Mesendoderm (in vitro differentiated cells): ENCODE results near the gene SLC12A7.

ENCODE experiments used
- DNase-seq: peaks from one replicate; pipeline ENCODE4 v3.0.0; 2013
- H2AK5ac ChIP-seq: 2 replicates; pipeline ENCODE4 v1.6.1; 2013; ENCODE audit warnings: low read length, inconsistent platforms
- H2BK120ac ChIP-seq: 2 replicates; pipeline ENCODE4 v1.6.1; 2013; ENCODE audit warnings: low read depth, mild to moderate bottlenecking, low read length, moderate library complexity, mixed read lengths
- H2BK15ac ChIP-seq: replicated peaks from 2 replicates; pipeline ENCODE4 v1.6.1; 2013; ENCODE audit warnings: low read depth, mild to moderate bottlenecking, moderate library complexity
- H2BK5ac ChIP-seq: 2 replicates; pipeline ENCODE4 v1.6.1; 2013; ENCODE audit warnings: low read length, inconsistent platforms
- H3K18ac ChIP-seq: 2 replicates; pipeline ENCODE4 v1.6.1; 2013; ENCODE audit warnings: mild to moderate bottlenecking, low read length, mixed read lengths
- H3K23ac ChIP-seq: one replicate; pipeline ENCODE4 v1.6.1; 2013; ENCODE audit warnings: low read length
- H3K27ac ChIP-seq: 2 replicates; pipeline ENCODE4 v1.5.1; 2013; ENCODE audit warnings: low read depth, mild to moderate bottlenecking, inconsistent platforms, low read length, moderate library complexity
- H3K27me3 ChIP-seq: 2 replicates; pipeline ENCODE4 v1.6.1; 2013; ENCODE audit warnings: low read length, control low read depth, mild to moderate bottlenecking, inconsistent platforms; ENCODE audit not compliant: insufficient read depth, poor library complexity
- H3K36me3 ChIP-seq: 2 replicates; pipeline ENCODE4 v1.6.1; 2013; ENCODE audit warnings: low read length, inconsistent platforms; ENCODE audit not compliant: control insufficient read depth, insufficient read depth
- H3K4ac ChIP-seq: one replicate; pipeline ENCODE4 v1.6.1; 2013; ENCODE audit warnings: low read depth, mild to moderate bottlenecking, low read length, moderate library complexity
- H3K4me1 ChIP-seq: 2 replicates; pipeline ENCODE4 v1.6.1; 2013; ENCODE audit warnings: low read depth, low read length, inconsistent platforms; ENCODE audit not compliant: control insufficient read depth
- H3K4me2 ChIP-seq: 2 replicates; pipeline ENCODE4 v1.6.1; 2013; ENCODE audit warnings: low read length
- H3K4me3 ChIP-seq: 2 replicates; pipeline ENCODE4 v1.5.1; 2013; ENCODE audit warnings: mild to moderate bottlenecking, low read length
- H3K56ac ChIP-seq: one replicate; pipeline ENCODE4 v1.6.1; 2013; ENCODE audit warnings: low read length
- H3K79me1 ChIP-seq: 2 replicates; pipeline ENCODE4 v1.6.1; 2013; ENCODE audit warnings: low read length, inconsistent platforms
- H3K79me2 ChIP-seq: 2 replicates; pipeline ENCODE4 v1.6.1; 2013; ENCODE audit warnings: mild to moderate bottlenecking, low read length; ENCODE audit not compliant: control insufficient read depth, insufficient read depth
- H3K9ac ChIP-seq: 2 replicates; pipeline ENCODE4 v1.6.1; 2013; ENCODE audit warnings: low read length, inconsistent platforms
- H4K5ac ChIP-seq: one replicate; pipeline ENCODE4 v1.6.1; 2013; ENCODE audit warnings: low read length
- H4K8ac ChIP-seq: one replicate; pipeline ENCODE4 v1.6.1; 2013; ENCODE audit warnings: low read depth, mild to moderate bottlenecking, control low read depth, low read length, moderate library complexity
- WGBS: extraction: QIAGEN DNeasy Blood & Tissue Kit; methylation state at CpG from one replicate; pipeline ENCODE4 v1.1.7; 2013; ENCODE audit warnings: low lambda C conversion rate, missing lambda C conversion rate; ENCODE audit not compliant: insufficient coverage; ENCODE audit errors: extremely low coverage; 5-methylcytosine and 5-hydroxymethylcytosine counted together

The SLC12A7 gene

GRCh38 chr5:1112596-1113331 is 901 bp upstream of the SLC12A7 start:
- H3K9ac ChIP-seq: no peak overlapping the region
- no peak overlapping the region for H3K18ac ChIP-seq
- H3K23ac ChIP-seq: no peak overlapping the region
- H3K27me3 ChIP-seq: no peaks in the 10 kb centered on the region
- no peak overlapping the region for H2AK5ac ChIP-seq
- WGBS: no CpG with 5 or more reads among the region's 13 CpGs
- H3K4me2 ChIP-seq: no peak overlapping the region
- H3K4ac ChIP-seq: no peak overlapping the region
- H2BK15ac ChIP-seq: no peak overlapping the region
- H3K4me3 ChIP-seq: no peak overlapping the region
- no peaks in the 10 kb centered on the region for H3K79me2 ChIP-seq
- H3K4me1 ChIP-seq: no peaks in the 10 kb centered on the region
- DNase-seq: no peak
- no peaks in the 10 kb centered on the region for H3K79me1 ChIP-seq
- no peak overlapping the region for H2BK120ac ChIP-seq
- H4K5ac ChIP-seq: no peak overlapping the region
- no peak overlapping the region for H3K27ac ChIP-seq
- H3K36me3 ChIP-seq: no peaks in the 10 kb centered on the region
- H2BK5ac ChIP-seq: no peak overlapping the region
- no peak overlapping the region for H4K8ac ChIP-seq
- no peak overlapping the region for H3K56ac ChIP-seq

- Histone ChIP-seq H3K18ac (peak overlapping the region; percentile 15), H3K4ac (peak overlapping the region; percentile 19), H3K23ac (no peak overlapping the region), H3K27me3 (no peaks in the 10 kb centered on the region), H3K4me1 (no peaks in the 10 kb centered on the region), H4K5ac (no peak overlapping the region), H3K27ac (no peak overlapping the region), H3K9ac (peak overlapping the region; percentile 82), H3K4me3 (peak overlapping the region; percentile 70), H3K79me1 (peaks cover 2% of the 10 kb centered on the region), H2BK5ac (no peak overlapping the region), H2BK15ac (no peak overlapping the region), H2BK120ac (no peak overlapping the region), H3K4me2 (peak overlapping the region; percentile 37), H3K79me2 (peaks cover 3% of the 10 kb centered on the region), H3K56ac (peak overlapping the region; percentile 89), H3K36me3 (no peaks in the 10 kb centered on the region), H2AK5ac (no peak overlapping the region), H4K8ac (no peak overlapping the region)
- no CpG with 5 or more reads among the region's 43 CpGs for WGBS
- peak; percentile 29 for DNase-seq
Observed at GRCh38 chr5:1111241-1111726, 579 bp downstream of the SLC12A7 start.

- Histone ChIP-seq H3K4me2 (peak overlapping the region; percentile 37), H3K23ac (no peak overlapping the region), H3K79me1 (peaks cover 4% of the 10 kb centered on the region), H3K27ac (no peak overlapping the region), H2AK5ac (no peak overlapping the region), H3K18ac (peak overlapping the region; percentile 15), H3K79me2 (peaks cover 8% of the 10 kb centered on the region), H4K8ac (no peak overlapping the region), H2BK5ac (no peak overlapping the region), H2BK120ac (no peak overlapping the region), H4K5ac (no peak overlapping the region), H3K36me3 (no peaks in the 10 kb centered on the region), H3K56ac (peak overlapping the region; percentile 89), H3K4me1 (no peaks in the 10 kb centered on the region), H3K27me3 (no peaks in the 10 kb centered on the region), H3K9ac (peak overlapping the region; percentile 82), H2BK15ac (no peak overlapping the region), H3K4ac (no peak overlapping the region), H3K4me3 (peak overlapping the region; percentile 70)
- WGBS: no CpG with 5 or more reads among the region's 35 CpGs
- no peak for DNase-seq
Observed at GRCh38 chr5:1110307-1111240, 1.3 kb downstream of the SLC12A7 start.

- H2BK15ac ChIP-seq: no peak overlapping the region
- H3K9ac ChIP-seq: no peak overlapping the region
- H3K27ac ChIP-seq: no peak overlapping the region
- no peak overlapping the region for H3K56ac ChIP-seq
- H3K79me1 ChIP-seq: peaks cover 4% of the 10 kb centered on the region
- H3K4me3 ChIP-seq: no peak overlapping the region
- H3K18ac ChIP-seq: no peak overlapping the region
- no peak overlapping the region for H2BK5ac ChIP-seq
- H2BK120ac ChIP-seq: no peak overlapping the region
- no peaks in the 10 kb centered on the region for H3K36me3 ChIP-seq
- no peak overlapping the region for H3K4me2 ChIP-seq
- H3K27me3 ChIP-seq: no peaks in the 10 kb centered on the region
- no CpG with 5 or more reads among the region's 26 CpGs for WGBS
- H2AK5ac ChIP-seq: no peak overlapping the region
- H4K8ac ChIP-seq: no peak overlapping the region
- no peak for DNase-seq
- no peaks in the 10 kb centered on the region for H3K4me1 ChIP-seq
- H3K4ac ChIP-seq: no peak overlapping the region
- no peak overlapping the region for H4K5ac ChIP-seq
- no peak overlapping the region for H3K23ac ChIP-seq
- peaks cover 11% of the 10 kb centered on the region for H3K79me2 ChIP-seq
Observed at GRCh38 chr5:1109542-1110306, 2.1 kb downstream of the SLC12A7 start.

- H2BK15ac ChIP-seq: no peak overlapping the region
- H2AK5ac ChIP-seq: no peak overlapping the region
- no peak overlapping the region for H4K8ac ChIP-seq
- no peaks in the 10 kb centered on the region for H3K36me3 ChIP-seq
- no peak overlapping the region for H3K4ac ChIP-seq
- WGBS: no CpG with 5 or more reads among the region's 11 CpGs
- no peak overlapping the region for H4K5ac ChIP-seq
- H3K79me1 ChIP-seq: peaks cover 6% of the 10 kb centered on the region
- H3K27me3 ChIP-seq: no peaks in the 10 kb centered on the region
- no peak overlapping the region for H3K4me2 ChIP-seq
- H3K23ac ChIP-seq: no peak overlapping the region
- no peak overlapping the region for H3K27ac ChIP-seq
- peak overlapping the region; percentile 25 for H3K56ac ChIP-seq
- H3K4me1 ChIP-seq: no peaks in the 10 kb centered on the region
- no peak overlapping the region for H2BK5ac ChIP-seq
- no peak overlapping the region for H3K18ac ChIP-seq
- no peak overlapping the region for H3K4me3 ChIP-seq
- DNase-seq: no peak
- H3K79me2 ChIP-seq: peaks cover 13% of the 10 kb centered on the region
- H2BK120ac ChIP-seq: no peak overlapping the region
- H3K9ac ChIP-seq: no peak overlapping the region
Observed at GRCh38 chr5:1108865-1109174, 3.0 kb downstream of the SLC12A7 start.
